HG03354 (cell line): ENCODE data around the gene EPB41.

Experiments
- ATAC-seq: cut with Tn5 transposase; IDR thresholded peaks from one replicate; pipeline ENCODE4 v1.9.1; 2021; ENCODE audit warnings: mild to moderate bottlenecking; ENCODE audit not compliant: unreplicated experiment, poor library complexity, severe bottlenecking

EPB41 gene

GRCh38 chr1:28966617-28967016, 52.2 kb downstream of the EPB41 start:
- ATAC-seq, result no peak

DNA sequence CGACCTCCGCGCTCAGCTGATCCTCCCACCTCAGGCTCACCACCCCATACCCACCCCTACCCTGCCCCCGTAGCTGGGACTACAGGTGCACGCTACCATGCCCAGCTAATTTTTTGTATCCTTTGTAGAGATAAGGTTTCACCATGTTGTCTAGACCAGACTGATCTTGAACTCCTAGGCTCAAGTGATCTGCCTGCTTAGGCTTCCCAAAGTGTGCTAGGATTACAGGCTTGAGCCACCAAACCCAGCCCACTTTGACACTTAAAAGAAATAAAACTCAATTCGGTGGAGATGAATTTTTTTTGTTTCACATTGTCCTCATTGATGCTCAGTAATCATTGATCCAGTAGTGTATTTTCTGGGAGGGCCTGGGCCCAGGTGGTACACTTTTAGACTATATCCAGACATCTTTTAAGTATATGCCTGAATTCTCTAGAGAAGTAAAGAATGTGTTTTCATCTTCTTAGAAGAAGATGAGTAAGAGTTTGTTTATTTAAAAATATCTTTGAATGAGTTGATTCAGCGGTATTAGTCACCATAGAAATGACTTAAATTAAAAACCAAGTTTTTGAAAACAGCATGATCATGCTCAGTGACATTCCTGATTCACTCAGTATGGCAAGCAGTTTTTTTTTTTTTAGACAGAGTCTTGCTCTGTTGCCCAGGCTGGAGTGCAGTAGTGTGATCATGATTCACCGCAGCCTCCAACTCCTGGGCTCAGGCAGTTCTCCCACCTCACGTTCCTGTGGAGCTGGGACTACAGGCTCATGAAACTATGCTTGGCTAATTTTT, 57.8 kb downstream of the EPB41 start:
- ATAC-seq, result no peak

DNA sequence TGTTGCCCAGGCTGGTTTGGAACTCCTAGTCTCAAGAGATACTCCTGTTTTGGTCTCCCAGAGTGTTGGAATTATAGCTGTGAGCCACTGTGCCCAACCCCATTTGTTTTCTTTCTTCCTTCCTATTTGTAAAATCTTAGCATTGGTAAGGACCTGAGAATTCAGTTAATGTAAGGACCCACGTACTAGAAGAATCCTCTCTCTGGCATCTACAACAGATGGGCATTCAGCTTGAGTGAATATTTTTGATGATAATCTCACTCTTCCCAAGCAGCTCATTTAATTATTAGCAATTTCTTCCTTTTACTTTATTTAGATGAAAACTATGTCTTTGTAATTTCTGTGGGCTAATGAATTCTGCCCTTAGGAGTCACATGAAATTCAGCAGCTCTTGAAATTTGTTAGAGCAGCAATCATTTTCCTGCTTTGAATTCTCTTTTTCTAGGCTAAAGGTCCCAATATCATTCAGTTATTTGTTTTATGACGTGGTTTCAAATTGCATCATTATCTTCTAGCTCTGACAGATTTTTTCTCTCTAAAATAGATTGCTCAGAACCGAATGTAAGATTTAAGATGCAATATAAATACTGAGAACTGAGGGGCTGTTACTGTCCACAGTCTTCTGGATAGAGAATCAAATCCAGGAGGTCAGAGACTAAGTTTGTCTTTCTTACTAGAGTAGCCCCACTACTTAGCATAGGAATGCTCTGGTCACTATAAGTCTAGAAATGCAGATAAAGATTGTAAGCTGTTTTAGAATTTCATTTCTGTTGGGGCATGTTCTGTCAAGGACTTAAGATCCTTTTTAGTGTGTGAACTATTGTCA, 59.4 kb downstream of the EPB41 start:
- ATAC-seq, result no peak

DNA sequence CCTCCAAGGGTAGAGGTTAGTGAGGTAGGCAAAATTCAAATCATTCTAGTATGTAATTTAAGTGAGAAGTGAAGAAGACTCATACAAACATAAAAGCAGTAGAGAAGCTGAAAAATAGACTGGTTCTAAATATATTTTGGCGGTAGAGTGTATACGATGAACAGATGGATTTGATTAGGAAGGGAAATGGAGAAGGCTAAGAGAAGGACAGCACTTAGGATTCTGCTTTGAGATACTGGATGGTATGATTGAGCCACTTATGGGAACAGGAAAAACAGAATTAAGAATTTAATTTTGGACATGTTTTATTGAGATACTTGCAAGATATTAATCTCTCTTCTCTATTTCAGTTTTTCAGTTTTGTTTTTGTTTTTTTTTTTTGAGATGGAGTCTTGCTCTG, 60.1 kb downstream of the EPB41 start:
- ATAC-seq, result no peak

- no peak for ATAC-seq
Observed at GRCh38 chr1:28976248-28976647, 61.9 kb downstream of the EPB41 start.

- ATAC-seq, result no peak
Observed at GRCh38 chr1:28981210-28981609, 66.8 kb downstream of the EPB41 start.

- ATAC-seq, result no peak
Observed at GRCh38 chr1:28982198-28982597, 67.8 kb downstream of the EPB41 start.

- no peak for ATAC-seq
Observed at GRCh38 chr1:28983091-28983490, 68.7 kb downstream of the EPB41 start.

DNA sequence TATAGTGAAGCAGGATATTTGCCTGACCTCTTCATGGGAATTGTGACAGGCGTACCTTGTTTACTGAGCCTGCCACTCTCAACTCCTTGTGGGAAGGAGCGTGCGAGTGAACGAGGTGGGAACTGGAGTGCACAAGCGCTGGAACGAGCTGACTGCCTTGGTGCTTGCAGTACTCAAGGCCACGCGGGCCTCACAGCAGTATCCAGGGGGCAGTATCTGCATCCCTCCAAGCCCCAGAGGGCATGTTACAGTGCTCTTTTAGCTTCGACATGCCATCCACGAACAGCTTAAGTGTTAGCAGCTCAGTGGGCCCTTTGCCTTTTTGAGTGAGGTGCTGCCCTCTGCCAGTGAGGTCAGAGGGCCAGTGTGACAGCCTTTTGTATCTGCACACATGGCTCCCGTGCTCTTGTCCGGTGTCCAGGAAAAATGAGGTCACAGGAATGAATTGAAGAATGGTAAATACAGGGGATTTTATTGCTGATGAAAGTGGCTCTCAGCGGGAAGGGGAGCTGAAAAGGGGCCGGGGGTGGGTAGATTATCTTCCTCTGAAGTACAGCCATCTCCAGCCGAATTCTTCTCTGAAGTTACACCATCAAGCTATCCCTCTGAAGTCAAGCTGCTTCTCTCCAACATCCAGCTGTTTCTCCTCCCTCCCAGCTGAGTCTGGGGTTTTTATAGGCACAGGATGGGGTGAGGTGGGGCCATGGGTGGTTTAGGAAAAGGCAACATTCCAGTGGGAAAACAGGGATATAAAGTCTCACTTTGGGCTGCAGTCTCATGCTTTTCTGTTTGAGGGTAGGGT, 69.3 kb downstream of the EPB41 start:
- no peak for ATAC-seq

DNA sequence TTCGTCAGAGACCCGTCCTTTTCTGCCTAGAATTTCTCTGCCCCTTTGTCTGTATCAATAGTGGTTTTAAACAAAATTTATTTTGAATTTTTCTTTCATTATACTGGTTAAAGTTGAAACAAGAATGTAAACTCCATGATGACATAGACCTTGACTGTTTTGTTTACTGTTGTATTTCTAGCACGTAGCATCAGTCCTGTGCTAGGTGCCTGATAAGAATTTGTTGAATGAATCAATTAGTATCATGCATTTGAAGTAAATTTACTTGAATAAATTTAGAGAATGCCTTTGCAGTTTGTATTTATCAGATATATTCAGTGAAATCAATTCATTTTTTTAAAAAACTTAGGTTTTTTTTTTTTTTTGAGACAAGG, 69.9 kb downstream of the EPB41 start:
- no peak for ATAC-seq

DNA sequence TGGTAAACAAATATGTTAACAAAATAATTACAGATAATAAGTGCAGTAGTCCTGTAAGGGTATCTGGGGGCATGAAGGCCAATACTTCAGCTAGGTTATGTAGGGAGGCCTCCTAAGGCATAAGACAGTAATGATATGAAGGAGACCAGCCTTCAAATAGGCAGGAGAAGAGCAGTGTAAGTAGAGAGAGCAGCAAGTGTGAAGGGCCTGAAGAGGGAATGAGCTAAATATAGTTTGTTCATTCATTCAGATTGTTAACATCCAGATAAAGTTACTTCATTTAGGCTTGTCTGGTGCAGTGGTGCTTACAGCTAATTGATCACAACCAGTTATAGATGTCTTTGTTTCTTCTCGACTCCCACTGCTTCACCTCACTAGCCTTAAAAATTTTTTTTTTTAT, 71.1 kb downstream of the EPB41 start:
- no peak for ATAC-seq

DNA sequence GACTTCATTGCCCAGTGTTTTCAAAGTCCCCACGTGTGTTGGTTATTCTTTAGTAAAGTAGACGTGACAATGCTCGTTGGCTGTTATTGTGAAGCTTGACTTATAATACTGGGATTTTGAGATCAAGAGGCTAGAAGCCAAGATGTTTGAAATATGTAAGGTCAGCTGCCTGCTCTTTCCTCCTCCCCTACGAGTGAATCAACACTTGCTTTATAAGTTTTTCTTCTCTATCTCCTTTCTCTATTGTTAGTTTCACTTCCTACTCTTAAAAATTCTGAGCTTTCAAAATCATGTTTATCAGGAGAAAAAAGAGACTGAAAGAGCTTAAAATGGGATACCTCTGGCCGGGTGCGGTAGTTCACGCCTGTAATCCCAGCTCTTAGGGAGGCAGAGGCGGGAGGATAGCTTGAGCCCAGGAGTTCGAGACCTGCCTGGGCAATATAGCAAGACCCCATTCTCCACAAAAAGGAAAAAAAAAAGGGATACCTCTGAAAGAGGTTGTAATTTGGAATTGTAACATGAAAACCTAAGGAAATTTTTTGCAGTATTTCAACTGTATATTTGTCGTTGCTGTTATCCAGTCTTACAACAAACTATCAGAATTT, 72.0 kb downstream of the EPB41 start:
- ATAC-seq, result no peak

DNA sequence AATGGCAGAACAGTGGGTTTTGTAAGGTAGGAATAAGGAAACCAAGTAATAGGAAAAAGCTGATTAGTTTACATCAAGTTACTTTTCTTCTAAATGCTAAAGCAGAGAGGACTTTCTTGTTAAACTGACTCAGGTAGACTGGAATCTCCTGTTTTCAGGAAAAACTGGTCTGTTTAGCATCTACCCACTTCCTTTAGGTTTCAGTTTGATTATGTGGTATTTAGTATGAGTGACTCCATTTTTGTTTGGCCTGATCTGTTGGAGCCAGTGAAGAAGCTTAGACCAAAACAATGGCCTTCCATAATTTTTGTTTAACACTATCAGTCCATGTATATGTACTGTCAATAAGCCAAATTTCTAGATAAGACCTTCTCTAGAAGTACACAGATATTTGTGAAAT, 88.4 kb downstream of the EPB41 start:
- no peak for ATAC-seq

- no peak for ATAC-seq
Observed at GRCh38 chr1:29004288-29004687, 89.9 kb downstream of the EPB41 start.

DNA sequence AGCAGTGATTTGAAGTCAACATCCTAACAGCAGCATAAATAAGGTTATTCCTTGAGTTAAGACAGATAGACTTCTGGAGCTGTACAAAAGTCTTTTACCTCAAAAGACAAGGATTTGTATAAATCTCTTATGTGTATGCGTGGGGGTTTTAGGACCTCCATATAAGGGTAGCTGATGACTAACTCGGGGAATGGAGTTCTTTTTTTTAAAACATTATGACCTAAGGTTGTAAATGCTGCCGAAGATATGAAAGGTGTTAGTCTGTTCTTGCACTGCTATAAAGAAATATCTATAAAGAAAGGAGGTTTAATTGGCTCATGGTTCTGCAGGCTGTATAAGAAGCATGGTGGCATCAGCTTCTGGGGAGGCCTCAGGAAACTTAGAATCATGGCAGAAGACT, 90.4 kb downstream of the EPB41 start:
- no peak for ATAC-seq

GRCh38 chr1:29011775-29012174, 97.4 kb downstream of the EPB41 start:
- ATAC-seq, result no peak

- no peak for ATAC-seq
Observed at GRCh38 chr1:29017235-29017634, 102.9 kb downstream of the EPB41 start.

DNA sequence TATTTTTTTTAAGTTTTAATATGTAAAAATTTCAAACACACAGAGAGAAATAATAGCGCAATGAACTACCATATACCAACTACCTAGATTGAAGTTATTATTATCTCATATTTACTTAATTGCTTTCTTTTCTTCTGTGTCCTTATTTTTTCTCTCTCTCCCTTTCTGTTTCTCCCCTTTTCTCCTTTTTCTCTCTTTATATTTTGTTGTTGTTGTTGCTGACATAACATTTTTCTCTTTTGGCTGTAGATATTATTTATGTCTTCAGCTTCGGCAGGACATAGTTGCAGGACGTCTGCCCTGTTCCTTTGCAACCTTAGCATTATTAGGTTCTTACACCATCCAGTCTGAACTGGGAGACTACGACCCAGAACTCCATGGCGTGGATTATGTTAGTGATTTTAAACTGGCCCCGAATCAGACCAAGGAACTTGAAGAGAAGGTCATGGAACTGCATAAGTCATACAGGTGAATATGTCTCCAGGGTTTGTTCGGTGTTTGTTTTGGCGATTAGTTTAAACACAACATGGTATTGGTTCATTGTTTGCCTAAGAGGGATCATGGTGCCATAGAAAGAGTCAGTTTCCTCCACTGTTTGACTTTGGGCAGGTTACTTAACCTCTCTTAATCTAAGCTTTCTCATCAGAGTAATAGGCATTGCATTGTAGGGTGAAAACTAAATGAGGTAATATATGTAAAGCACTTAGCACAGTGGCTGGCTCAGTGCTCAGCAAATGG, 103.8 kb downstream of the EPB41 start:
- ATAC-seq, result no peak

GRCh38 chr1:29022620-29023019, 108.3 kb downstream of the EPB41 start:
- no peak for ATAC-seq
